ENCODE results near the gene B4GALNT2.

B4GALNT2 gene

GRCh38 chr17:49183341-49183740 lies 50.8 kb downstream of the B4GALNT2 start:
- TF ChIP-seq FOXM1 (IDR thresholded peaks at IDR 0.05; ENCODE audit: borderline replicate concordance, low read depth) = no peak
- no peak for TF ChIP-seq ZBTB7A (IDR thresholded peaks at IDR 0.05; ENCODE audit: low read depth)
- no peak for TF ChIP-seq USF1 (IDR thresholded peaks at IDR 0.05)

- TF ChIP-seq REST (IDR thresholded peaks at IDR 0.05; ENCODE audit: low read depth) (no peak), CREB1 (IDR thresholded peaks at IDR 0.05; ENCODE audit: low read depth) (no peak), ZBTB7A (IDR thresholded peaks at IDR 0.05; ENCODE audit: low read depth) (no peak), NFIC (IDR thresholded peaks at IDR 0.05) (no peak), TCF12 (IDR thresholded peaks at IDR 0.05; ENCODE audit: low read depth) (no peak), FOXM1 (IDR thresholded peaks at IDR 0.05; ENCODE audit: borderline replicate concordance, low read depth) (no peak), TEAD4 (IDR thresholded peaks at IDR 0.05) (no peak), EP300 (IDR thresholded peaks at IDR 0.05; ENCODE audit: borderline replicate concordance) (no peak), TAF1 (IDR thresholded peaks at IDR 0.05; ENCODE audit: low read depth) (no peak), MAX (IDR thresholded peaks at IDR 0.05) (no peak), EGR1 (IDR thresholded peaks at IDR 0.05) (no peak), CEBPB (IDR thresholded peaks at IDR 0.05) (no peak), RAD21 (IDR thresholded peaks at IDR 0.05; ENCODE audit: low read depth) (no peak), USF1 (IDR thresholded peaks at IDR 0.05) (no peak), YY1 (IDR thresholded peaks at IDR 0.05; ENCODE audit: low read depth) (no peak)
Observed at GRCh38 chr17:49183801-49184200, 51.2 kb downstream of the B4GALNT2 start.

- no peak for TF ChIP-seq TCF12 (IDR thresholded peaks at IDR 0.05; ENCODE audit: low read depth)
- no peak for TF ChIP-seq CEBPB (IDR thresholded peaks at IDR 0.05)
- no peak for TF ChIP-seq EP300 (IDR thresholded peaks at IDR 0.05; ENCODE audit: borderline replicate concordance)
- TF ChIP-seq TEAD4 (IDR thresholded peaks at IDR 0.05) = no peak
- TF ChIP-seq REST (IDR thresholded peaks at IDR 0.05; ENCODE audit: low read depth) = no peak
- no peak for TF ChIP-seq ZBTB7A (IDR thresholded peaks at IDR 0.05; ENCODE audit: low read depth)
Observed at GRCh38 chr17:49187301-49187700, 54.7 kb downstream of the B4GALNT2 start.

GRCh38 chr17:49190932-49191331 lies 58.4 kb downstream of the B4GALNT2 start:
- no peak for TF ChIP-seq NFIC (IDR thresholded peaks at IDR 0.05)
- no peak for TF ChIP-seq EP300 (IDR thresholded peaks at IDR 0.05; ENCODE audit: borderline replicate concordance)
- no peak for TF ChIP-seq USF1 (IDR thresholded peaks at IDR 0.05)
- TF ChIP-seq TCF12 (IDR thresholded peaks at IDR 0.05; ENCODE audit: low read depth) = no peak
- TF ChIP-seq EGR1 (IDR thresholded peaks at IDR 0.05) = no peak
- TF ChIP-seq ZBTB7A (IDR thresholded peaks at IDR 0.05; ENCODE audit: low read depth) = no peak
- no peak for TF ChIP-seq CEBPB (IDR thresholded peaks at IDR 0.05)
- TF ChIP-seq TAF1 (IDR thresholded peaks at IDR 0.05; ENCODE audit: low read depth) = no peak
- no peak for TF ChIP-seq TEAD4 (IDR thresholded peaks at IDR 0.05)
- no peak for TF ChIP-seq MAX (IDR thresholded peaks at IDR 0.05)
- TF ChIP-seq YY1 (IDR thresholded peaks at IDR 0.05; ENCODE audit: low read depth) = no peak
- no peak for TF ChIP-seq REST (IDR thresholded peaks at IDR 0.05; ENCODE audit: low read depth)
- no peak for TF ChIP-seq FOXM1 (IDR thresholded peaks at IDR 0.05; ENCODE audit: borderline replicate concordance, low read depth)
- no peak for TF ChIP-seq CREB1 (IDR thresholded peaks at IDR 0.05; ENCODE audit: low read depth)
- no peak for TF ChIP-seq RAD21 (IDR thresholded peaks at IDR 0.05; ENCODE audit: low read depth)

All from Ishikawa (cell line).